Measurements from ENCODE around the gene RNF17. TPM values are rescaled to one million over a fixed set of nuclear protein-coding genes. Genes with fewer than 3 reads are reported as not detected.

Gene RNF17
- total and polyA plus RNA-seq, 2 of the 8 experiments (the other 6 are each of a cell fraction or from before 2014, with no cell fraction given): not detected

- Histone ChIP-seq H3K18ac (ENCODE audit: extremely low read depth, low read length) (no peak overlapping the region), H3K4me1 (replicated peaks in 1 of 4; ENCODE audit: control insufficient read depth in 3 of 4, insufficient read depth in 4 of 4, low read length in 3 of 4) (no peaks in the 10 kb centered on the region), H3K79me2 (ENCODE audit: control insufficient read depth in 1 of 2, insufficient read depth in 2 of 2, low read length in 2 of 2) (no peaks in the 10 kb centered on the region), H3K4me2 (ENCODE audit: insufficient read depth in 1 of 2, low read depth in 2 of 2, low read length in 2 of 2) (no peak overlapping the region), H3K14ac (ENCODE audit: insufficient read length) (no peak overlapping the region), H3K79me1 (ENCODE audit: low read depth, low read length) (no peaks in the 10 kb centered on the region), H3K23ac (ENCODE audit: insufficient read length) (no peak overlapping the region), H3K4ac (replicated peaks; ENCODE audit: insufficient read length, low read depth, low read length) (no peak overlapping the region), H3K56ac (replicated peaks; ENCODE audit: insufficient read length, low read depth, low read length) (no peak overlapping the region), H2BK5ac (ENCODE audit: low read depth, low read length) (no peak overlapping the region), H2AFZ (ENCODE audit: low read length) (no peak overlapping the region), H4K91ac (replicated peaks; ENCODE audit: insufficient read length, low read length) (no peak overlapping the region), H3K9ac (replicated peaks in 1 of 4; ENCODE audit: extremely low read depth in 1 of 4, low read depth in 3 of 4, low read length in 3 of 4) (no peak overlapping the region), H4K8ac (ENCODE audit: extremely low read depth, insufficient read depth, low read length) (no peak overlapping the region), H2BK120ac (replicated peaks; ENCODE audit: low read depth, low read length) (no peak overlapping the region), H3K27ac (ENCODE audit: low read depth, low read length) (no peak overlapping the region), H2BK15ac (ENCODE audit: low read length) (no peak overlapping the region), H4K20me1 (replicated peaks in 1 of 2; ENCODE audit: control insufficient read depth in 1 of 2, insufficient read depth in 2 of 2, low read length in 2 of 2) (no peaks in the 10 kb centered on the region), H3K36me3 (ENCODE audit: control insufficient read depth in 2 of 4, insufficient read depth in 4 of 4, low read length in 3 of 4) (no peaks in the 10 kb centered on the region), H4K5ac (ENCODE audit: insufficient read length, low read depth, low read length) (no peak overlapping the region), H2BK12ac (ENCODE audit: low read depth, low read length) (no peak overlapping the region), H2BK20ac (ENCODE audit: low read length) (no peak overlapping the region), H2AK5ac (ENCODE audit: low read depth, low read length) (no peak overlapping the region), H3K4me3 (ENCODE audit: extremely low read depth in 1 of 4, insufficient read depth in 2 of 4, low read depth in 3 of 4, low read length in 4 of 4) (no peak overlapping the region), H3K27me3 (replicated peaks in 1 of 4; ENCODE audit: control insufficient read depth in 3 of 4, extremely low read depth in 1 of 4, insufficient read depth in 3 of 4, low read length in 3 of 4) (peaks cover 0 to 1% (median 0%) of the 10 kb centered on the region in 4 experiments; a peak in 1 of 7 replicates), H3K23me2 (ENCODE audit: low read depth, low read length) (no peaks in the 10 kb centered on the region), H3K9me3 (ENCODE audit: insufficient read depth in 2 of 2, low read depth in 1 of 2, low read length in 1 of 2) (no peaks in the 10 kb centered on the region)
- DNase-seq (ENCODE audit: low read depth in 1 of 2, low spot score in 2 of 2): no peak
- 73% methylated on average over 1 of the region's 1 CpG; no CpG with 5 or more reads in 1 of the 2 experiments for WGBS, 2 experiments (ENCODE audit: extremely low coverage in 1 of 2, insufficient coverage in 1 of 2, insufficient read length in 1 of 2, insufficient replicate concordance in 2 of 2, low coverage in 1 of 2, low lambda C conversion rate in 2 of 2, missing lambda C conversion rate in 1 of 2)
- ChIA-PET CTCF (ENCODE audit: partially characterized antibody) (no interaction called here), POLR2A (ENCODE audit: partially characterized antibody) (no interaction called here)
- TF ChIP-seq CBX8 (IDR thresholded peaks at IDR 0.05; ENCODE audit: borderline replicate concordance, low read depth, low read length): no peak
- TF ChIP-seq KDM4A (IDR thresholded peaks at IDR 0.05; ENCODE audit: low read depth, low read length, severe bottlenecking): no peak
- no peak for TF ChIP-seq PHF8 (conservative IDR thresholded peaks at IDR 0.05; ENCODE audit: low read depth, low read length)
- TF ChIP-seq SP1 (IDR thresholded peaks at IDR 0.05; ENCODE audit: low read depth, low read length): no peak
- no peak for TF ChIP-seq MAFK (IDR thresholded peaks at IDR 0.05; ENCODE audit: low read depth, low read length)
- no peak for TF ChIP-seq FOSL1 (IDR thresholded peaks at IDR 0.05; ENCODE audit: insufficient read depth, low read depth, low read length)
- no peak for TF ChIP-seq ZNF274 (IDR thresholded peaks at IDR 0.05; ENCODE audit: borderline replicate concordance, extremely low read depth, low read length)
- TF ChIP-seq YY1 (IDR thresholded peaks at IDR 0.05; ENCODE audit: low read depth, low read length): no peak
- TF ChIP-seq GABPA (IDR thresholded peaks at IDR 0.05; ENCODE audit: borderline replicate concordance, insufficient read depth, low read length): no peak
- no peak for TF ChIP-seq CREB1 (IDR thresholded peaks at IDR 0.05)
- TF ChIP-seq ATF2 (IDR thresholded peaks at IDR 0.05; ENCODE audit: low read length): no peak
- no peak for FAIRE-seq
Measured at GRCh38 chr13:24784319-24784718, 20.4 kb downstream of the RNF17 start.
